COLO829 (cell line): ENCODE results near the gene RAP2C.
"Not testable (repeated sequence)": the region's sequence is repeated elsewhere in the genome, so short reads cannot be mapped to it uniquely, and the experiment has no call there.

Source experiments
- DNase-seq: peaks from one replicate; pipeline ENCODE4 v3.0.0; 2012; ENCODE audit warnings: low spot score

Gene RAP2C

GRCh38 chrX:132199941-132200340 lies 19.3 kb downstream of the RAP2C start:
- DNase-seq: no peak

- DNase-seq: no peak
Measured at GRCh38 chrX:132193872-132194574, 25.2 kb downstream of the RAP2C start.

- DNase-seq: no peak
Measured at GRCh38 chrX:132191938-132192337, 27.3 kb downstream of the RAP2C start.

- no peak for DNase-seq
Measured at GRCh38 chrX:132188175-132188574, 31.1 kb downstream of the RAP2C start.

- no peak for DNase-seq
Measured at GRCh38 chrX:132187451-132187850, 31.8 kb downstream of the RAP2C start.

- no peak for DNase-seq
Measured at GRCh38 chrX:132184871-132185270, 34.4 kb downstream of the RAP2C start.

GRCh38 chrX:132181364-132181763 lies 37.9 kb downstream of the RAP2C start:
- DNase-seq: peak; percentile 24

GRCh38 chrX:132180929-132181328 lies 38.3 kb downstream of the RAP2C start:
- no peak for DNase-seq

GRCh38 chrX:132173647-132174046 lies 45.6 kb downstream of the RAP2C start:
- DNase-seq: no peak

GRCh38 chrX:132171881-132172280 lies 47.4 kb downstream of the RAP2C start:
- no peak for DNase-seq

GRCh38 chrX:132171478-132171877 lies 47.8 kb downstream of the RAP2C start:
- no peak for DNase-seq

GRCh38 chrX:132169554-132169953 lies 49.7 kb downstream of the RAP2C start:
- no peak for DNase-seq

GRCh38 chrX:132165651-132166050 lies 53.6 kb downstream of the RAP2C start:
- DNase-seq: no peak

- no peak for DNase-seq
Measured at GRCh38 chrX:132165005-132165404, 54.2 kb downstream of the RAP2C start.

GRCh38 chrX:132163094-132163493 lies 56.2 kb downstream of the RAP2C start:
- DNase-seq: not testable (repeated sequence)

GRCh38 chrX:132153166-132153565 lies 66.1 kb downstream of the RAP2C start:
- no peak for DNase-seq
